Liver (tissue), 9 donors: ENCODE measurements around the gene PINK1. TPM values are rescaled to one million over a fixed set of nuclear protein-coding genes. Genes with fewer than 3 reads are reported as not detected.

Experiments used
- DNase-seq: peaks from one replicate; pipeline ENCODE4 v3.0.0-alpha.2; 2017; ENCODE audit warnings: low spot score
- H3K27ac ChIP-seq, 2 donors: one replicate each; pipeline ENCODE4 v1.7.0; 2013; ENCODE audit warnings: inconsistent platforms in 2 of 2, low read length in 2 of 2, control low read depth in 1 of 2, low read depth in 1 of 2, mild to moderate bottlenecking in 1 of 2
- H3K27me3 ChIP-seq, 4 donors: one replicate each; pipeline versions ENCODE4 v1.6.1 to v1.7.0; 2013; ENCODE audit warnings: low read length in 3 of 4, inconsistent platforms in 1 of 4, mild to moderate bottlenecking in 1 of 4, moderate library complexity in 1 of 4; ENCODE audit not compliant: control insufficient read depth in 4 of 4, insufficient read depth in 4 of 4
- H3K36me3 ChIP-seq, 4 donors: one replicate each; pipeline versions ENCODE4 v1.6.1 to v1.7.0; 2013; ENCODE audit warnings: low read length in 3 of 4, mild to moderate bottlenecking in 3 of 4, low read depth in 1 of 4, moderate library complexity in 1 of 4; ENCODE audit not compliant: control insufficient read depth in 4 of 4, insufficient read depth in 3 of 4
- H3K4me1 ChIP-seq, 4 donors: one replicate each; pipeline versions ENCODE4 v1.6.1 to v1.7.0; 2013; ENCODE audit warnings: low read length in 3 of 4, mild to moderate bottlenecking in 3 of 4, moderate library complexity in 1 of 4; ENCODE audit not compliant: control insufficient read depth in 4 of 4, insufficient read depth in 4 of 4
- H3K4me3 ChIP-seq, 3 donors: one replicate each; pipeline versions ENCODE4 v1.6.1 to v1.7.0; 2013; ENCODE audit warnings: low read length in 3 of 3, control low read depth in 1 of 3, low read depth in 1 of 3, mild to moderate bottlenecking in 1 of 3
- H3K9ac ChIP-seq, 2 donors: one replicate each; pipeline ENCODE4 v1.7.0; 2013; ENCODE audit warnings: low read length in 2 of 2, mild to moderate bottlenecking in 2 of 2, moderate library complexity in 2 of 2, control low read depth in 1 of 2, low read depth in 1 of 2
- H3K9me3 ChIP-seq, 4 donors: one replicate each; pipeline versions ENCODE4 v1.6.1 to v1.7.0; 2013; ENCODE audit warnings: low read length in 3 of 4; ENCODE audit not compliant: control insufficient read depth in 4 of 4
- EGR1 ChIP-seq, 2 donors: IDR thresholded peaks; 2 replicates each; pipeline ENCODE4 v1.6.1; 2016 to 2018; ENCODE audit warnings: antibody characterized with exemption in 2 of 2, low read depth in 2 of 2
- FOXA1 ChIP-seq: IDR thresholded peaks from 2 replicates; pipeline ENCODE4 v1.6.1; 2016; ENCODE audit warnings: antibody characterized with exemption
- FOXA2 ChIP-seq: IDR thresholded peaks from 2 replicates; pipeline ENCODE4 v1.6.1; 2016; ENCODE audit warnings: antibody characterized with exemption
- GABPA ChIP-seq, 2 donors: IDR thresholded peaks in 1 of 2; conservative IDR thresholded peaks in 1 of 2; 2 replicates each; pipeline ENCODE4 v1.6.1; 2016; ENCODE audit warnings: antibody characterized with exemption in 2 of 2, mild to moderate bottlenecking in 1 of 2, moderate library complexity in 1 of 2
- HNF4A ChIP-seq, 2 donors: conservative IDR thresholded peaks; 2 replicates each; pipeline ENCODE4 v1.6.1; 2016; ENCODE audit warnings: antibody characterized with exemption in 2 of 2, mild to moderate bottlenecking in 2 of 2
- HNF4G ChIP-seq: IDR thresholded peaks from 2 replicates; pipeline ENCODE4 v1.6.1; 2016; ENCODE audit warnings: antibody characterized with exemption
- JUND ChIP-seq, 2 donors: IDR thresholded peaks; 2 replicates each; pipeline ENCODE4 v1.6.1; 2016; ENCODE audit warnings: antibody characterized with exemption in 2 of 2
- NR2F2 ChIP-seq: IDR thresholded peaks from 2 replicates; pipeline ENCODE4 v1.6.1; 2016; ENCODE audit warnings: antibody characterized with exemption
- RAD21 ChIP-seq, 2 donors: IDR thresholded peaks; 2 replicates each; pipeline ENCODE4 v1.6.1; 2016; ENCODE audit warnings: antibody characterized with exemption in 2 of 2, mild to moderate bottlenecking in 2 of 2
- SP1 ChIP-seq: IDR thresholded peaks from 2 replicates; pipeline ENCODE4 v1.6.1; 2018; ENCODE audit warnings: antibody characterized with exemption, mild to moderate bottlenecking
- TAF1 ChIP-seq: conservative IDR thresholded peaks from 2 replicates; pipeline ENCODE4 v1.6.1; 2016; ENCODE audit warnings: antibody characterized with exemption, mild to moderate bottlenecking
- YY1 ChIP-seq: IDR thresholded peaks from 2 replicates; pipeline ENCODE4 v1.6.1; 2016; ENCODE audit warnings: antibody characterized with exemption, mild to moderate bottlenecking
- WGBS: extraction: QIAGEN DNeasy Blood & Tissue Kit; methylation state at CpG from one replicate; pipeline ENCODE4 v1.1.7; 2013; 5-methylcytosine and 5-hydroxymethylcytosine counted together
- polyA plus RNA-seq, 2 donors: library from polyadenylated mRNA; stranded (reverse) in 1 of 2; unstranded in 1 of 2; fragments of 200-250 nt in 1 of 2; fragments of >200 nt in 1 of 2; fragmentation: Nextera tagmentation in 1 of 2; extraction: Ambion mirVana in 1 of 2; gene quantifications; one replicate each; pipeline versions ENCODE4 v1.2.1 to v1.2.3, GENCODE V29; 2013 to 2015
- total RNA-seq, 2 donors: library from RNA; depleted of rRNA; stranded (reverse); fragments of >200 nt; gene quantifications; one replicate each; pipeline ENCODE4 v1.2.3, GENCODE V29; 2014
- TF ChIP-seq, protein P1 (sequence below): IDR thresholded peaks from 2 replicates; pipeline ENCODE4 v1.6.1; 2016; ENCODE audit warnings: antibody characterized with exemption
- TF ChIP-seq, protein P2 (sequence below): IDR thresholded peaks from 2 replicates; pipeline ENCODE4 v1.6.1; 2016; ENCODE audit warnings: antibody characterized with exemption
- TF ChIP-seq, protein P3 (sequence below): IDR thresholded peaks from 2 replicates; pipeline ENCODE4 v1.6.1; 2016; ENCODE audit warnings: antibody characterized with exemption, mild to moderate bottlenecking
- TF ChIP-seq, protein P4 (sequence below): IDR thresholded peaks from 2 replicates; pipeline ENCODE4 v1.6.1; 2016; ENCODE audit warnings: antibody characterized with exemption
- donor health status: healthy.
- donor health status: healthy.
- donor health status: healthy.
- donor health status: healthy.
- donor health status: healthy.

The PINK1 gene
- total and polyA plus RNA-seq, 4 donors, result 52.7 to 118 (median 62.2) TPM

GRCh38 chr1:20698195-20698910 lies 65.1 kb downstream of the PINK1 start:
- no peaks in the 10 kb centered on the region for H3K36me3 ChIP-seq
- WGBS, result 91% methylated on average over 18 of the region's 18 CpGs
- peaks cover 2 to 12% (median 7%) of the 10 kb centered on the region in 4 donors for H3K4me1 ChIP-seq
- H3K9me3 ChIP-seq, result no peaks in the 10 kb centered on the region
- TF ChIP-seq TAF1, result no peak
- no peak for TF ChIP-seq YY1
- TF ChIP-seq, protein P1, sequence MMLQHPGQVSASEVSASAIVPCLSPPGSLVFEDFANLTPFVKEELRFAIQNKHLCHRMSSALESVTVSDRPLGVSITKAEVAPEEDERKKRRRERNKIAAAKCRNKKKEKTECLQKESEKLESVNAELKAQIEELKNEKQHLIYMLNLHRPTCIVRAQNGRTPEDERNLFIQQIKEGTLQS, result no peak
- no peak overlapping the region for H3K4me3 ChIP-seq
- no peak for DNase-seq
- H3K27me3 ChIP-seq, result no peaks in the 10 kb centered on the region
- H3K9ac ChIP-seq, result no peak overlapping the region
- no peak overlapping the region for H3K27ac ChIP-seq

GRCh38 chr1:20699558-20699957 lies 66.3 kb downstream of the PINK1 start:
- Histone ChIP-seq H3K4me3 (no peak overlapping the region), H3K4me1 (peaks cover 2 to 12% (median 7%) of the 10 kb centered on the region in 4 donors), H3K27ac (no peak overlapping the region), H3K36me3 (no peaks in the 10 kb centered on the region), H3K27me3 (no peaks in the 10 kb centered on the region), H3K9me3 (no peaks in the 10 kb centered on the region), H3K9ac (no peak overlapping the region)
- no peak for TF ChIP-seq RAD21 (IDR thresholded peaks at IDR 0.05)
- TF ChIP-seq, protein P2, sequence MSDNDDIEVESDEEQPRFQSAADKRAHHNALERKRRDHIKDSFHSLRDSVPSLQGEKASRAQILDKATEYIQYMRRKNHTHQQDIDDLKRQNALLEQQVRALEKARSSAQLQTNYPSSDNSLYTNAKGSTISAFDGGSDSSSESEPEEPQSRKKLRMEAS, result no peak
- TF ChIP-seq JUND (IDR thresholded peaks at IDR 0.05), result no peak
- TF ChIP-seq HNF4G, result no peak
- TF ChIP-seq SP1, result no peak
- no peak for TF ChIP-seq FOXA1
- TF ChIP-seq TAF1, result no peak
- TF ChIP-seq YY1, result no peak
- TF ChIP-seq, protein P1, result no peak
- TF ChIP-seq FOXA2, result no peak
- no peak for TF ChIP-seq NR2F2
- TF ChIP-seq EGR1 (IDR thresholded peaks at IDR 0.05; ENCODE audit: low read depth in 2 of 2), result no peak
- TF ChIP-seq, protein P3, sequence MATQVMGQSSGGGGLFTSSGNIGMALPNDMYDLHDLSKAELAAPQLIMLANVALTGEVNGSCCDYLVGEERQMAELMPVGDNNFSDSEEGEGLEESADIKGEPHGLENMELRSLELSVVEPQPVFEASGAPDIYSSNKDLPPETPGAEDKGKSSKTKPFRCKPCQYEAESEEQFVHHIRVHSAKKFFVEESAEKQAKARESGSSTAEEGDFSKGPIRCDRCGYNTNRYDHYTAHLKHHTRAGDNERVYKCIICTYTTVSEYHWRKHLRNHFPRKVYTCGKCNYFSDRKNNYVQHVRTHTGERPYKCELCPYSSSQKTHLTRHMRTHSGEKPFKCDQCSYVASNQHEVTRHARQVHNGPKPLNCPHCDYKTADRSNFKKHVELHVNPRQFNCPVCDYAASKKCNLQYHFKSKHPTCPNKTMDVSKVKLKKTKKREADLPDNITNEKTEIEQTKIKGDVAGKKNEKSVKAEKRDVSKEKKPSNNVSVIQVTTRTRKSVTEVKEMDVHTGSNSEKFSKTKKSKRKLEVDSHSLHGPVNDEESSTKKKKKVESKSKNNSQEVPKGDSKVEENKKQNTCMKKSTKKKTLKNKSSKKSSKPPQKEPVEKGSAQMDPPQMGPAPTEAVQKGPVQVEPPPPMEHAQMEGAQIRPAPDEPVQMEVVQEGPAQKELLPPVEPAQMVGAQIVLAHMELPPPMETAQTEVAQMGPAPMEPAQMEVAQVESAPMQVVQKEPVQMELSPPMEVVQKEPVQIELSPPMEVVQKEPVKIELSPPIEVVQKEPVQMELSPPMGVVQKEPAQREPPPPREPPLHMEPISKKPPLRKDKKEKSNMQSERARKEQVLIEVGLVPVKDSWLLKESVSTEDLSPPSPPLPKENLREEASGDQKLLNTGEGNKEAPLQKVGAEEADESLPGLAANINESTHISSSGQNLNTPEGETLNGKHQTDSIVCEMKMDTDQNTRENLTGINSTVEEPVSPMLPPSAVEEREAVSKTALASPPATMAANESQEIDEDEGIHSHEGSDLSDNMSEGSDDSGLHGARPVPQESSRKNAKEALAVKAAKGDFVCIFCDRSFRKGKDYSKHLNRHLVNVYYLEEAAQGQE, result no peak
- TF ChIP-seq, protein P4, sequence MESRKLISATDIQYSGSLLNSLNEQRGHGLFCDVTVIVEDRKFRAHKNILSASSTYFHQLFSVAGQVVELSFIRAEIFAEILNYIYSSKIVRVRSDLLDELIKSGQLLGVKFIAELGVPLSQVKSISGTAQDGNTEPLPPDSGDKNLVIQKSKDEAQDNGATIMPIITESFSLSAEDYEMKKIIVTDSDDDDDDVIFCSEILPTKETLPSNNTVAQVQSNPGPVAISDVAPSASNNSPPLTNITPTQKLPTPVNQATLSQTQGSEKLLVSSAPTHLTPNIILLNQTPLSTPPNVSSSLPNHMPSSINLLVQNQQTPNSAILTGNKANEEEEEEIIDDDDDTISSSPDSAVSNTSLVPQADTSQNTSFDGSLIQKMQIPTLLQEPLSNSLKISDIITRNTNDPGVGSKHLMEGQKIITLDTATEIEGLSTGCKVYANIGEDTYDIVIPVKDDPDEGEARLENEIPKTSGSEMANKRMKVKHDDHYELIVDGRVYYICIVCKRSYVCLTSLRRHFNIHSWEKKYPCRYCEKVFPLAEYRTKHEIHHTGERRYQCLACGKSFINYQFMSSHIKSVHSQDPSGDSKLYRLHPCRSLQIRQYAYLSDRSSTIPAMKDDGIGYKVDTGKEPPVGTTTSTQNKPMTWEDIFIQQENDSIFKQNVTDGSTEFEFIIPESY, result no peak
- no peak for TF ChIP-seq GABPA (IDR thresholded peaks at IDR 0.05 in 1 of 2, conservative IDR thresholded peaks at IDR 0.05 in 1 of 2)
- no peak for TF ChIP-seq HNF4A (conservative IDR thresholded peaks at IDR 0.05)
- no peak for DNase-seq
- 91% methylated on average over 9 of the region's 9 CpGs for WGBS
